ENCODE measurements around the gene FAM83F. TPM values are rescaled to one million over a fixed set of nuclear protein-coding genes. Genes with fewer than 3 reads are reported as not detected.

Gene FAM83F
- polyA plus RNA-seq, 4 donors: 8.5 to 19.9 (median 14.0) TPM

- DNase-seq (no peak), FAIRE-seq (no peak)
- Histone ChIP-seq H3K27me3 (ENCODE audit: control insufficient read depth in 3 of 3, insufficient read depth in 3 of 3, low read length in 3 of 3) (no peaks in the 10 kb centered on the region), H3K9me3 (ENCODE audit: control insufficient read depth in 2 of 2, insufficient read depth in 1 of 2, low read depth in 1 of 2, low read length in 1 of 2) (no peaks in the 10 kb centered on the region), H3K27ac (ENCODE audit: low read depth in 1 of 3, low read length in 2 of 3) (no peak overlapping the region), H3K4me3 (ENCODE audit: low read depth in 1 of 3, low read length in 3 of 3) (no peak overlapping the region), H3K36me3 (ENCODE audit: control insufficient read depth in 3 of 3, insufficient read depth in 2 of 3, low read depth in 1 of 3, low read length in 3 of 3) (peaks cover 0 to 86% (median 2%) of the 10 kb centered on the region in 3 donors), H3K4me1 (ENCODE audit: control insufficient read depth in 3 of 3, insufficient read depth in 2 of 3, low read depth in 1 of 3, low read length in 2 of 3) (peaks cover 0 to 4% (median 0%) of the 10 kb centered on the region in 3 donors)
- 85 to 90% (median 88%) methylated on average over 21 of the region's 21 CpGs for WGBS, 3 donors
These were observed 32.7 kb downstream of the FAM83F start for GRCh38 chr22:40027191-40028097.

GRCh38 chr22:40028098-40028425, 33.3 kb downstream of the FAM83F start:
- no peaks in the 10 kb centered on the region for H3K27me3 ChIP-seq (ENCODE audit: control insufficient read depth in 3 of 3, insufficient read depth in 3 of 3, low read length in 3 of 3)
- no peak overlapping the region for H3K27ac ChIP-seq (ENCODE audit: low read depth in 1 of 3, low read length in 2 of 3)
- DNase-seq (no peak), FAIRE-seq (no peak)
- no peaks in the 10 kb centered on the region for H3K9me3 ChIP-seq (ENCODE audit: control insufficient read depth in 2 of 2, insufficient read depth in 1 of 2, low read depth in 1 of 2, low read length in 1 of 2)
- H3K4me3 ChIP-seq (ENCODE audit: low read depth in 1 of 3, low read length in 3 of 3): no peak overlapping the region
- peaks cover 0 to 4% (median 0%) of the 10 kb centered on the region in 3 donors for H3K4me1 ChIP-seq (ENCODE audit: control insufficient read depth in 3 of 3, insufficient read depth in 2 of 3, low read depth in 1 of 3, low read length in 2 of 3)
- WGBS, 3 donors: 88 to 93% (median 88%) methylated on average over 6 of the region's 6 CpGs
- H3K36me3 ChIP-seq (ENCODE audit: control insufficient read depth in 3 of 3, insufficient read depth in 2 of 3, low read depth in 1 of 3, low read length in 3 of 3): peaks cover 0 to 80% (median 2%) of the 10 kb centered on the region in 3 donors

GRCh38 chr22:40029189-40029890, 34.6 kb downstream of the FAM83F start:
- Histone ChIP-seq H3K9me3 (ENCODE audit: control insufficient read depth in 2 of 2, insufficient read depth in 1 of 2, low read depth in 1 of 2, low read length in 1 of 2) (no peaks in the 10 kb centered on the region), H3K27me3 (ENCODE audit: control insufficient read depth in 3 of 3, insufficient read depth in 3 of 3, low read length in 3 of 3) (no peaks in the 10 kb centered on the region), H3K36me3 (ENCODE audit: control insufficient read depth in 3 of 3, insufficient read depth in 2 of 3, low read depth in 1 of 3, low read length in 3 of 3) (peaks cover 0 to 75% (median 2%) of the 10 kb centered on the region in 3 donors), H3K27ac (ENCODE audit: low read depth in 1 of 3, low read length in 2 of 3) (no peak overlapping the region), H3K4me3 (ENCODE audit: low read depth in 1 of 3, low read length in 3 of 3) (no peak overlapping the region), H3K4me1 (ENCODE audit: control insufficient read depth in 3 of 3, insufficient read depth in 2 of 3, low read depth in 1 of 3, low read length in 2 of 3) (peaks cover 0 to 4% (median 0%) of the 10 kb centered on the region in 3 donors)
- DNase-seq (no peak), FAIRE-seq (no peak)
- WGBS, 3 donors: 89 to 91% (median 90%) methylated on average over 19 of the region's 19 CpGs

GRCh38 chr22:40030026-40030757, 35.4 kb downstream of the FAM83F start:
- 92 to 94% (median 94%) methylated on average over 12 to 13 of the region's 13 CpGs for WGBS, 3 donors
- DNase-seq (no peak), FAIRE-seq (no peak)
- Histone ChIP-seq H3K36me3 (ENCODE audit: control insufficient read depth in 3 of 3, insufficient read depth in 2 of 3, low read depth in 1 of 3, low read length in 3 of 3) (peaks cover 0 to 70% (median 2%) of the 10 kb centered on the region in 3 donors), H3K4me3 (ENCODE audit: low read depth in 1 of 3, low read length in 3 of 3) (no peak overlapping the region), H3K9me3 (ENCODE audit: control insufficient read depth in 2 of 2, insufficient read depth in 1 of 2, low read depth in 1 of 2, low read length in 1 of 2) (no peaks in the 10 kb centered on the region), H3K4me1 (ENCODE audit: control insufficient read depth in 3 of 3, insufficient read depth in 2 of 3, low read depth in 1 of 3, low read length in 2 of 3) (no peaks in the 10 kb centered on the region), H3K27ac (ENCODE audit: low read depth in 1 of 3, low read length in 2 of 3) (no peak overlapping the region), H3K27me3 (ENCODE audit: control insufficient read depth in 3 of 3, insufficient read depth in 3 of 3, low read length in 3 of 3) (no peaks in the 10 kb centered on the region)

GRCh38 chr22:40030758-40031095, 36.0 kb downstream of the FAM83F start:
- H3K9me3 ChIP-seq (ENCODE audit: control insufficient read depth in 2 of 2, insufficient read depth in 1 of 2, low read depth in 1 of 2, low read length in 1 of 2): no peaks in the 10 kb centered on the region
- no peak overlapping the region for H3K27ac ChIP-seq (ENCODE audit: low read depth in 1 of 3, low read length in 2 of 3)
- FAIRE-seq (no peak), DNase-seq (no peak)
- no peaks in the 10 kb centered on the region for H3K27me3 ChIP-seq (ENCODE audit: control insufficient read depth in 3 of 3, insufficient read depth in 3 of 3, low read length in 3 of 3)
- no peak overlapping the region for H3K4me3 ChIP-seq (ENCODE audit: low read depth in 1 of 3, low read length in 3 of 3)
- peaks cover 0 to 71% (median 2%) of the 10 kb centered on the region in 3 donors for H3K36me3 ChIP-seq (ENCODE audit: control insufficient read depth in 3 of 3, insufficient read depth in 2 of 3, low read depth in 1 of 3, low read length in 3 of 3)
- WGBS, 3 donors: 81 to 89% (median 85%) methylated on average over 4 of the region's 4 CpGs
- H3K4me1 ChIP-seq (ENCODE audit: control insufficient read depth in 3 of 3, insufficient read depth in 2 of 3, low read depth in 1 of 3, low read length in 2 of 3): no peaks in the 10 kb centered on the region

GRCh38 chr22:40031766-40032470, 37.2 kb downstream of the FAM83F start:
- Histone ChIP-seq H3K36me3 (ENCODE audit: control insufficient read depth in 3 of 3, insufficient read depth in 2 of 3, low read depth in 1 of 3, low read length in 3 of 3) (peaks cover 0 to 61% (median 0%) of the 10 kb centered on the region in 3 donors), H3K4me1 (ENCODE audit: control insufficient read depth in 3 of 3, insufficient read depth in 2 of 3, low read depth in 1 of 3, low read length in 2 of 3) (no peaks in the 10 kb centered on the region), H3K9me3 (ENCODE audit: control insufficient read depth in 2 of 2, insufficient read depth in 1 of 2, low read depth in 1 of 2, low read length in 1 of 2) (no peaks in the 10 kb centered on the region), H3K4me3 (ENCODE audit: low read depth in 1 of 3, low read length in 3 of 3) (no peak overlapping the region), H3K27ac (ENCODE audit: low read depth in 1 of 3, low read length in 2 of 3) (no peak overlapping the region), H3K27me3 (ENCODE audit: control insufficient read depth in 3 of 3, insufficient read depth in 3 of 3, low read length in 3 of 3) (no peaks in the 10 kb centered on the region)
- 84 to 94% (median 92%) methylated on average over 10 of the region's 10 CpGs for WGBS, 3 donors
- FAIRE-seq: no peak
- DNase-seq: no peak

GRCh38 chr22:40033586-40034380, 39.0 kb downstream of the FAM83F start:
- no peaks in the 10 kb centered on the region for H3K9me3 ChIP-seq (ENCODE audit: control insufficient read depth in 2 of 2, insufficient read depth in 1 of 2, low read depth in 1 of 2, low read length in 1 of 2)
- DNase-seq (no peak), FAIRE-seq (no peak)

More at GRCh38 chr22:40033586-40034380, 39.0 kb downstream of the FAM83F start:
- WGBS, 3 donors: 71 to 77% (median 76%) methylated on average over 12 of the region's 12 CpGs
- Histone ChIP-seq H3K27ac (ENCODE audit: low read depth in 1 of 3, low read length in 2 of 3) (no peak overlapping the region), H3K4me3 (ENCODE audit: low read depth in 1 of 3, low read length in 3 of 3) (no peak overlapping the region), H3K4me1 (ENCODE audit: control insufficient read depth in 3 of 3, insufficient read depth in 2 of 3, low read depth in 1 of 3, low read length in 2 of 3) (no peaks in the 10 kb centered on the region), H3K36me3 (ENCODE audit: control insufficient read depth in 3 of 3, insufficient read depth in 2 of 3, low read depth in 1 of 3, low read length in 3 of 3) (peaks cover 0 to 43% (median 0%) of the 10 kb centered on the region in 3 donors), H3K27me3 (ENCODE audit: control insufficient read depth in 3 of 3, insufficient read depth in 3 of 3, low read length in 3 of 3) (no peaks in the 10 kb centered on the region)

Measured in small intestine (tissue), 7 donors.